ENCODE data around the gene ERMARD. TPM values are rescaled to one million over a fixed set of nuclear protein-coding genes. Genes with fewer than 3 reads are reported as not detected.
A peak's percentile ranks its signal among the peaks of the same experiment; 100 is the strongest.

The ERMARD gene
- total RNA-seq, 4 donors from 2014 or later: 10.3 to 21.4 (median 17.6) TPM

GRCh38 chr6:169720207-169720855 is 31.1 kb upstream of the ERMARD start:
- Histone ChIP-seq H3K4me3 (no peak overlapping the region), H3K27me3 (no peaks in the 10 kb centered on the region), H3K9me3 (no peaks in the 10 kb centered on the region), H3K4me1 (peaks cover 8 to 44% (median 11%) of the 10 kb centered on the region in 3 donors), H3K36me3 (peaks cover 3 to 32% (median 10%) of the 10 kb centered on the region in 3 donors), H3K27ac (no peak overlapping the region)
- TF ChIP-seq POLR2A (IDR thresholded peaks at IDR 0.05): no peak
- TF ChIP-seq, protein P1, sequence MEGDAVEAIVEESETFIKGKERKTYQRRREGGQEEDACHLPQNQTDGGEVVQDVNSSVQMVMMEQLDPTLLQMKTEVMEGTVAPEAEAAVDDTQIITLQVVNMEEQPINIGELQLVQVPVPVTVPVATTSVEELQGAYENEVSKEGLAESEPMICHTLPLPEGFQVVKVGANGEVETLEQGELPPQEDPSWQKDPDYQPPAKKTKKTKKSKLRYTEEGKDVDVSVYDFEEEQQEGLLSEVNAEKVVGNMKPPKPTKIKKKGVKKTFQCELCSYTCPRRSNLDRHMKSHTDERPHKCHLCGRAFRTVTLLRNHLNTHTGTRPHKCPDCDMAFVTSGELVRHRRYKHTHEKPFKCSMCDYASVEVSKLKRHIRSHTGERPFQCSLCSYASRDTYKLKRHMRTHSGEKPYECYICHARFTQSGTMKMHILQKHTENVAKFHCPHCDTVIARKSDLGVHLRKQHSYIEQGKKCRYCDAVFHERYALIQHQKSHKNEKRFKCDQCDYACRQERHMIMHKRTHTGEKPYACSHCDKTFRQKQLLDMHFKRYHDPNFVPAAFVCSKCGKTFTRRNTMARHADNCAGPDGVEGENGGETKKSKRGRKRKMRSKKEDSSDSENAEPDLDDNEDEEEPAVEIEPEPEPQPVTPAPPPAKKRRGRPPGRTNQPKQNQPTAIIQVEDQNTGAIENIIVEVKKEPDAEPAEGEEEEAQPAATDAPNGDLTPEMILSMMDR (IDR thresholded peaks at IDR 0.05): peak in 1 of 6 experiments; percentile 20
- intact Hi-C loops (cut with DNase I): no loop called here
- 89 to 95% methylated on average over 3 of the region's 3 CpGs for WGBS, 2 donors
- no peak for DNase-seq

GRCh38 chr6:169722362-169723199 is 28.8 kb upstream of the ERMARD start:
- Histone ChIP-seq H3K4me1 (peaks cover 8 to 50% (median 11%) of the 10 kb centered on the region in 3 donors), H3K27me3 (no peaks in the 10 kb centered on the region), H3K4me3 (peak overlapping the region; percentile 78 to 95 (median 82)), H3K27ac (peak overlapping the region; percentile 92 to 99 (median 95)), H3K9me3 (no peaks in the 10 kb centered on the region), H3K36me3 (peaks cover 0 to 10% (median 0%) of the 10 kb centered on the region in 3 donors)
- TF ChIP-seq, protein P1 (IDR thresholded peaks at IDR 0.05): no peak
- TF ChIP-seq POLR2A (IDR thresholded peaks at IDR 0.05): no peak
- no peak for DNase-seq
- intact Hi-C loops (cut with DNase I): no loop called here
- 2 to 5% methylated on average over 16 to 22 of the region's 22 CpGs for WGBS, 2 donors

DNA sequence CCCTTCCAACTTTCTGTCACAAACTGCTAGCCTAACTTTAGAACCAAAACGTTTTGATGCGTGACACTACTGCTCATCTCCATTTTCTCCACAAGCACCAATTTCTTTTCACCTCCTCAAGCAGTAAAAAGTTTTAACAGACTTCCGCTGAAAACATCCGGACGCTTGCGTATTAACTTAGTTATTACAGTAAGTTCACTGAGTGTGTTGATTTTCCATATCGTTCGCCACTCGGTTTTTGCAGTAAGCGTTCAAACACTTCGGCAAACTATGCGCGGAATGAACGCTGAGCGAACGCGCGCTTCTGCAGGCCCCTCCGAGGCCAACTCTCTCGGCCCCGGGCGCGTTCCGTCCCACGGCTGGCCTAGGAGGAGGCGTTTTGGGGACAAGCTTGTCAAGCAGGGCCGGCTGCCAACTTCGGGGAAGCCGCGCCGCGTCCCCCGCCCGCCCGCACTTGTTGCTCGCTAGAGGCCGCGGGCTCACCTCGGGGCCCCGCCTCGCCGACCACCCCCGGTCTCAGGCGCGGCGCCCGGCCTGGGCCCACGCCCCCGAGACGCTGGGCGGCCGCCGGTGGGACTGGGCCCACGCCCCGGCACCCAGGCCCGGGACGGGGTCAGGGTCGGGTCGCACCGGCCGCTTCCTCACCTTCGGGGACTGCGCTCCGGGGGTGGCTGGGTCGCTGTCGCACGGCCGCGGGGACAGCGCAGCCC is 28.1 kb upstream of the ERMARD start:
- Histone ChIP-seq H3K4me3 (peak overlapping the region; percentile 78 to 95 (median 82)), H3K36me3 (peaks cover 0 to 3% (median 0%) of the 10 kb centered on the region in 3 donors), H3K27ac (peak overlapping the region; percentile 92 to 99 (median 95)), H3K4me1 (peaks cover 8 to 49% (median 11%) of the 10 kb centered on the region in 3 donors), H3K27me3 (no peaks in the 10 kb centered on the region), H3K9me3 (no peaks in the 10 kb centered on the region)
- 0% methylated on average over 6 to 21 of the region's 70 CpGs for WGBS, 2 donors
- TF ChIP-seq, protein P1 (IDR thresholded peaks at IDR 0.05): peak in 1 of 6 experiments; percentile 6
- TF ChIP-seq POLR2A (IDR thresholded peaks at IDR 0.05): peak in 2 of 4 donors; percentile 6 to 15
- no peak for DNase-seq
- intact Hi-C loops (cut with DNase I): no loop called here

DNA sequence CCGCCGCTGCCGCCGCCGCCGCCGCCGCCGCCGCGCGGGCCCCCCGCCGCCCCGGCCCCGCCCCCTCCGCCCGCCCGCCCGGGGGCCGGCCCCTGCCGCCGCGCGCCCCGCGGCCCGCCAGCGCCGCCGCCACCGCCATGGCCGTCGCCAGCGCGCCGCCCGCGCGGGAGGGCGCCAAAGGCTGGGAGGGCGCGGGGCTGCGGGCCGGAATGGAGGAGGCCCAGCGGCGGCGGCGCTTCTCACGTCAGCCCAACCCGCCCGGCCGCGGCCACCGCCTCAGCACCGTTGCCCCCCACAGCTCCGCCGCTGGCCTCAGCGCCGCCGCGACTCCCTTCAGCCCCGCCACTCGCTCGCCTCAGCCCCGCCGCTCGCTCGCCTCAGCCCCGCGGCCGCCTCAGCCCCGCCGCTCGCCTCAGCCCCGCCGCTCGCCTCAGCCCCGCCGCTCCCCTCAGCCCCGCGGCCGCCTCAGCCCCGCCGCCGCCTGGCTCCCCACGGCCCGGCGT is 27.4 kb upstream of the ERMARD start:
- no peaks in the 10 kb centered on the region for H3K27me3 ChIP-seq
- H3K9me3 ChIP-seq: no peaks in the 10 kb centered on the region
- H3K4me1 ChIP-seq: peaks cover 8 to 45% (median 11%) of the 10 kb centered on the region in 3 donors
- H3K27ac ChIP-seq: peak overlapping the region; percentile 93 to 99 (median 96)
- H3K36me3 ChIP-seq: no peaks in the 10 kb centered on the region
- intact Hi-C loops (cut with DNase I): no loop called here
- peak overlapping the region; percentile 72 to 95 (median 78) for H3K4me3 ChIP-seq
- WGBS, 2 donors: 40% methylated on average over 1 of the region's 89 CpGs; no CpG with 5 or more reads in 1 of the 2 donors
- TF ChIP-seq, protein P1 (IDR thresholded peaks at IDR 0.05): no peak
- peak in 1 of 4 donors; percentile 11 for TF ChIP-seq POLR2A (IDR thresholded peaks at IDR 0.05)
- no peak for DNase-seq

Measured in esophagus squamous epithelium (tissue), 5 donors.